WTC11 (cell line): ENCODE data around the gene CERCAM. TPM values are rescaled to one million over a fixed set of nuclear protein-coding genes. Genes with fewer than 3 reads are reported as not detected.

Source experiments
- ATAC-seq: fragments of 200-7000 bp; cut with Tn5 transposase; 2 replicates; pipeline ENCODE4 v1.10.0; 2021; ENCODE audit warnings: mild to moderate bottlenecking, moderate library complexity
- CTCF ChIA-PET: fragments of 300-600 bp; sonication (Branson Sonifier 250); formaldehyde crosslinking; loops from one replicate; lab custom pipeline; 2021; ENCODE audit warnings: antibody characterized with exemption; lab: Charles Lee
- POLR2A ChIA-PET: fragments of 350-600 bp; sonication (Branson Sonifier 250); formaldehyde crosslinking; loops from one replicate; lab custom pipeline; 2021; ENCODE audit warnings: antibody characterized with exemption; lab: Charles Lee
- DNase-seq: peaks from one replicate; pipeline ENCODE4 v3.0.0; 2021; ENCODE audit warnings: low spot score
- H3K27ac Mint-ChIP-seq: 2 replicates; pipeline ENCODE4 v1.8.0; 2021; ENCODE audit warnings: mixed read lengths
- H3K27me3 Mint-ChIP-seq: 2 replicates; pipeline ENCODE4 v1.8.0; 2021; ENCODE audit warnings: low read depth, mild to moderate bottlenecking, moderate library complexity, mixed read lengths
- H3K36me3 Mint-ChIP-seq: 2 replicates; pipeline ENCODE4 v1.8.0; 2021; ENCODE audit warnings: mixed read lengths
- H3K4me1 Mint-ChIP-seq: 2 replicates; pipeline ENCODE4 v1.8.0; 2022; ENCODE audit warnings: mixed read lengths
- H3K4me3 Mint-ChIP-seq: 2 replicates; pipeline ENCODE4 v1.8.0; 2021; ENCODE audit warnings: mild to moderate bottlenecking, moderate library complexity, mixed read lengths
- H3K9me3 Mint-ChIP-seq: 2 replicates; pipeline ENCODE4 v1.8.0; 2021; ENCODE audit warnings: mixed read lengths
- AR ChIP-seq: fragments of 250-450 bp; sonication (Bioruptor Pico); IDR thresholded peaks from 2 replicates; pipeline ENCODE4 v1.9.0; 2021; ENCODE audit warnings: mild to moderate bottlenecking
- ATF3 ChIP-seq: sonication (generic); formaldehyde crosslinking; conservative IDR thresholded peaks from 2 replicates; pipeline ENCODE4 v1.8.1; 2022; ENCODE audit warnings: mild to moderate bottlenecking, missing genetic modification reagents
- CREB1 ChIP-seq: sonication (generic); formaldehyde crosslinking; IDR thresholded peaks from 2 replicates; pipeline ENCODE4 v1.8.0; 2023; ENCODE audit warnings: mild to moderate bottlenecking, missing genetic modification reagents
- CREM ChIP-seq: sonication (generic); formaldehyde crosslinking; IDR thresholded peaks from 2 replicates; pipeline ENCODE4 v1.8.1; 2022; ENCODE audit warnings: mild to moderate bottlenecking, missing genetic modification reagents, moderate library complexity
- ETV6 ChIP-seq: sonication (generic); formaldehyde crosslinking; IDR thresholded peaks from 2 replicates; pipeline ENCODE4 v1.8.1; 2022; ENCODE audit warnings: mild to moderate bottlenecking, missing genetic modification reagents
- GRHL2 ChIP-seq: fragments of 250-450 bp; sonication (Bioruptor Pico); IDR thresholded peaks from 2 replicates; pipeline ENCODE4 v1.8.0; 2022; ENCODE audit warnings: mild to moderate bottlenecking, moderate library complexity; ENCODE audit not compliant: insufficient replicate concordance, severe bottlenecking
- HMGXB4 ChIP-seq: sonication (generic); formaldehyde crosslinking; IDR thresholded peaks from 2 replicates; pipeline ENCODE4 v1.8.1; 2023; ENCODE audit warnings: mild to moderate bottlenecking, moderate library complexity, missing genetic modification reagents
- JUN ChIP-seq: sonication (generic); formaldehyde crosslinking; IDR thresholded peaks from 2 replicates; pipeline ENCODE4 v1.8.0; 2023; ENCODE audit warnings: mild to moderate bottlenecking, missing genetic modification reagents
- NFATC4 ChIP-seq: fragments of 250-450 bp; sonication (Bioruptor Pico); IDR thresholded peaks from 2 replicates; pipeline ENCODE4 v1.9.0; 2021; ENCODE audit warnings: mild to moderate bottlenecking
- PRDM15 ChIP-seq: sonication (generic); formaldehyde crosslinking; IDR thresholded peaks from 2 replicates; pipeline ENCODE4 v1.8.0; 2022; ENCODE audit warnings: missing genetic modification reagents
- SMAD4 ChIP-seq: sonication (generic); formaldehyde crosslinking; IDR thresholded peaks from 2 replicates; pipeline ENCODE4 v1.8.0; 2022; ENCODE audit warnings: mild to moderate bottlenecking, missing genetic modification reagents
- SOX15 ChIP-seq: fragments of 250-450 bp; sonication (Bioruptor Pico); IDR thresholded peaks from 2 replicates; pipeline ENCODE4 v1.9.0; 2021; ENCODE audit warnings: mild to moderate bottlenecking
- TCF7 ChIP-seq: sonication (generic); formaldehyde crosslinking; IDR thresholded peaks from 2 replicates; pipeline ENCODE4 v1.8.0; 2022; ENCODE audit warnings: mild to moderate bottlenecking, low read depth, missing genetic modification reagents, moderate library complexity
- USF1 ChIP-seq: sonication (generic); formaldehyde crosslinking; IDR thresholded peaks from 2 replicates; pipeline ENCODE4 v1.8.0; 2022; ENCODE audit warnings: mild to moderate bottlenecking, missing genetic modification reagents
- ZNF121 ChIP-seq: sonication (generic); formaldehyde crosslinking; IDR thresholded peaks from 2 replicates; pipeline ENCODE4 v1.8.0; 2023; ENCODE audit warnings: missing genetic modification reagents
- ZNF138 ChIP-seq: sonication (generic); formaldehyde crosslinking; conservative IDR thresholded peaks from 2 replicates; pipeline ENCODE4 v1.8.1; 2022; ENCODE audit warnings: mild to moderate bottlenecking, moderate library complexity, missing genetic modification reagents
- ZNF219 ChIP-seq: sonication (generic); formaldehyde crosslinking; IDR thresholded peaks from 2 replicates; pipeline ENCODE4 v1.8.0; 2023; ENCODE audit warnings: missing genetic modification reagents, mild to moderate bottlenecking, borderline replicate concordance
- ZNF416 ChIP-seq: fragments of 250-450 bp; sonication (Bioruptor Pico); IDR thresholded peaks from 2 replicates; pipeline ENCODE4 v1.9.0; 2021; ENCODE audit warnings: mild to moderate bottlenecking, inconsistent platforms
- ZNF512 ChIP-seq: sonication (generic); formaldehyde crosslinking; IDR thresholded peaks from 2 replicates; pipeline ENCODE4 v1.8.1; 2022; ENCODE audit warnings: missing genetic modification reagents, borderline replicate concordance
- total RNA-seq: library from RNA; stranded (reverse); gene quantifications from 3 replicates; pipeline ENCODE4 v1.2.3, GENCODE V29; 2021
- TF ChIP-seq, protein P1 (sequence below): fragments of 250-450 bp; sonication (Bioruptor Pico); IDR thresholded peaks from 2 replicates; pipeline ENCODE4 v2.1.2; 2022; ENCODE audit warnings: mild to moderate bottlenecking, moderate library complexity
- TF ChIP-seq, protein P2 (sequence below): sonication (generic); formaldehyde crosslinking; conservative IDR thresholded peaks from 2 replicates; pipeline ENCODE4 v1.8.1; 2023; ENCODE audit warnings: mild to moderate bottlenecking, low read depth, missing genetic modification reagents, moderate library complexity

Gene CERCAM
- total RNA-seq, 1 experiment from 2014 or later: 15.2 TPM

- Mint-ChIP-seq H3K9me3 (no peaks in the 10 kb centered on the region), H3K36me3 (no peaks in the 10 kb centered on the region; the same call in 1 of the 2 replicates), H3K4me3 (no peak overlapping the region), H3K27me3 (peaks cover 100% of the 10 kb centered on the region), H3K4me1 (peaks cover 15% of the 10 kb centered on the region), H3K27ac (no peak overlapping the region)
- DNase-seq: no peak
- TF ChIP-seq PRDM15 (CRISPR knock-in tag) (no peak), TCF7 (no peak), ATF3 (CRISPR knock-in tag) (no peak), ETV6 (CRISPR knock-in tag) (no peak), SOX15 (no peak)
- TF ChIP-seq, protein P1, sequence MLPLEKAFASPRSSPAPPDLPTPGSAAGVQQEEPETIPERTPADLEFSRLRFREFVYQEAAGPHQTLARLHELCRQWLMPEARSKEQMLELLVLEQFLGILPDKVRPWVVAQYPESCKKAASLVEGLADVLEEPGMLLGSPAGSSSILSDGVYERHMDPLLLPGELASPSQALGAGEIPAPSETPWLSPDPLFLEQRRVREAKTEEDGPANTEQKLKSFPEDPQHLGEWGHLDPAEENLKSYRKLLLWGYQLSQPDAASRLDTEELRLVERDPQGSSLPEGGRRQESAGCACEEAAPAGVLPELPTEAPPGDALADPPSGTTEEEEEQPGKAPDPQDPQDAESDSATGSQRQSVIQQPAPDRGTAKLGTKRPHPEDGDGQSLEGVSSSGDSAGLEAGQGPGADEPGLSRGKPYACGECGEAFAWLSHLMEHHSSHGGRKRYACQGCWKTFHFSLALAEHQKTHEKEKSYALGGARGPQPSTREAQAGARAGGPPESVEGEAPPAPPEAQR (CRISPR knock-in tag): no peak
- TF ChIP-seq, protein P2, sequence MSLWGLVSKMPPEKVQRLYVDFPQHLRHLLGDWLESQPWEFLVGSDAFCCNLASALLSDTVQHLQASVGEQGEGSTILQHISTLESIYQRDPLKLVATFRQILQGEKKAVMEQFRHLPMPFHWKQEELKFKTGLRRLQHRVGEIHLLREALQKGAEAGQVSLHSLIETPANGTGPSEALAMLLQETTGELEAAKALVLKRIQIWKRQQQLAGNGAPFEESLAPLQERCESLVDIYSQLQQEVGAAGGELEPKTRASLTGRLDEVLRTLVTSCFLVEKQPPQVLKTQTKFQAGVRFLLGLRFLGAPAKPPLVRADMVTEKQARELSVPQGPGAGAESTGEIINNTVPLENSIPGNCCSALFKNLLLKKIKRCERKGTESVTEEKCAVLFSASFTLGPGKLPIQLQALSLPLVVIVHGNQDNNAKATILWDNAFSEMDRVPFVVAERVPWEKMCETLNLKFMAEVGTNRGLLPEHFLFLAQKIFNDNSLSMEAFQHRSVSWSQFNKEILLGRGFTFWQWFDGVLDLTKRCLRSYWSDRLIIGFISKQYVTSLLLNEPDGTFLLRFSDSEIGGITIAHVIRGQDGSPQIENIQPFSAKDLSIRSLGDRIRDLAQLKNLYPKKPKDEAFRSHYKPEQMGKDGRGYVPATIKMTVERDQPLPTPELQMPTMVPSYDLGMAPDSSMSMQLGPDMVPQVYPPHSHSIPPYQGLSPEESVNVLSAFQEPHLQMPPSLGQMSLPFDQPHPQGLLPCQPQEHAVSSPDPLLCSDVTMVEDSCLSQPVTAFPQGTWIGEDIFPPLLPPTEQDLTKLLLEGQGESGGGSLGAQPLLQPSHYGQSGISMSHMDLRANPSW: no peak
- POLR2A ChIA-PET: no interaction called here
- ATAC-seq: no peak
- CTCF ChIA-PET: interaction anchor here (2.1 kb wide), 1 partner anchor 38 kb away, joined by 5 read pairs; no protein-coding TSS in a partner anchor
These were observed 20.8 kb upstream of the CERCAM start for GRCh38 chr9:128399861-128400260.

DNA sequence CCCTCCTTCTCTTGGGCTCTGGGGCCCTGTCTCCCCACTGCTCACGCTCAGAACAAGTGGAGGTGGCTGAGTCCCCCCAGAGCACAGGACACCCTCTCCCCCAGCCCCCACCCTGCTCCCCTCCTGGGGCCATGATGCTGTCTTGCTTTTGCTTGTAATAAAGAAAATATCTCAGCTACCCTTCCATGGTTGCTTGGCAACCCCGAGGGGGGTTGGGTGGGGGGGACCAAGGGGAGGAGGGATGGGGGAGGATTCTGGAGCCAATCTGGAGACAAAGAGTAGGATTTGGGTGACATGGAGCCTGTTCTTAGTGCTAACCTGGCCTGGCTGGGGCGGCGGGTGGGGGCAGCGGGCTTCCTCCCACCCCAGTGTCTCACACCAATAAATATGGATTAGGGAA, 16.1 kb upstream of the CERCAM start:
- no peaks in the 10 kb centered on the region for H3K9me3 Mint-ChIP-seq
- H3K36me3 Mint-ChIP-seq: no peaks in the 10 kb centered on the region
- H3K4me1 Mint-ChIP-seq: peaks cover 25% of the 10 kb centered on the region
- ChIA-PET POLR2A (no interaction called here), CTCF (interaction anchor here (0.9 kb wide), 2 partner anchors 15 to 41 kb away, joined by 3 read pairs; no protein-coding TSS in a partner anchor)
- ATAC-seq (no peak), DNase-seq (no peak)
- H3K4me3 Mint-ChIP-seq: no peak overlapping the region
- H3K27me3 Mint-ChIP-seq: peaks cover 99% of the 10 kb centered on the region
- H3K27ac Mint-ChIP-seq: no peak overlapping the region
- TF ChIP-seq CREB1 (CRISPR knock-in tag) (no peak), HMGXB4 (CRISPR knock-in tag) (no peak), ZNF121 (CRISPR knock-in tag) (no peak), ZNF219 (CRISPR knock-in tag) (no peak), ZNF416 (CRISPR knock-in tag) (no peak), ZNF512 (no peak), ZNF138 (CRISPR knock-in tag) (no peak), CREM (CRISPR knock-in tag) (no peak), USF1 (no peak), GRHL2 (no peak), SMAD4 (no peak), JUN (CRISPR knock-in tag) (no peak), NFATC4 (CRISPR knock-in tag) (no peak), AR (no peak)
